K562 (cell line): Measurements from ENCODE around the gene CDC42EP3. TPM values are rescaled to one million over a fixed set of nuclear protein-coding genes. Genes with fewer than 3 reads are reported as not detected.

Source experiments
- ATAC-seq: fragments of 200-7000 bp; cut with Tn5 transposase; 3 replicates; pipeline ENCODE4 v1.9.1; 2020; ENCODE audit warnings: moderate library complexity
- BruUV-seq: library from RNA; stranded (reverse); fragments of 400-500 nt; replicated peaks from 2 replicates; lab custom pipeline; 2021; lab: Mats Ljungman, UMichigan
- CTCF ChIA-PET: fragments of 300-600 bp; formaldehyde crosslinking; extraction: SDS; loops from one replicate; lab custom pipeline; 2021; ENCODE audit warnings: low intra/inter-chr PET ratio; lab: Yijun Ruan, JAX
- POLR2A ChIA-PET: fragments of 300-600, 350-650 bp; sonication (Branson Sonifier 250); formaldehyde crosslinking; extraction: SDS; loops from one replicate; lab custom pipeline; 2021; ENCODE audit warnings: antibody characterized with exemption, inconsistent platforms; lab: Yijun Ruan, JAX
- DNase-seq, 4 experiments: peaks; one replicate each; pipeline versions ENCODE4 v3.0.0 to v3.0.0-alpha.2; 2011 to 2018; ENCODE audit warnings: low spot score in 3 of 4, mixed read lengths in 3 of 4; ENCODE audit errors: extremely low read depth in 1 of 4
- FAIRE-seq: peaks from 2 replicates; lab custom pipeline; 2011; peaks lifted over from hg19 to GRCh38; lab: Jason Lieb, UNC
- H2AFZ ChIP-seq: 2 replicates; pipeline ENCODE4 v1.6.0; 2011; ENCODE audit warnings: low read depth, low read length, control low read depth, inconsistent platforms
- H3K27ac ChIP-seq: fragments of 200-600 bp; 3 replicates; pipeline ENCODE4 v1.8.0; 2011; ENCODE audit warnings: low read depth, mild to moderate bottlenecking, control low read depth, inconsistent platforms, low read length, moderate library complexity, mixed read lengths; ENCODE audit errors: extremely low read depth
- H3K27me3 ChIP-seq, 2 experiments: fragments of 300-600 bp in 1 of 2; 2 replicates in 1 of 2; 3 replicates in 1 of 2; pipeline versions ENCODE4 v1.6.0 to v1.8.0; 2011; ENCODE audit warnings: inconsistent platforms in 2 of 2, low read length in 2 of 2, mild to moderate bottlenecking in 1 of 2, mixed read lengths in 1 of 2, moderate library complexity in 1 of 2; ENCODE audit not compliant: control insufficient read depth in 2 of 2, insufficient read depth in 2 of 2
- H3K36me3 ChIP-seq: fragments of 300-600 bp; 3 replicates; pipeline ENCODE4 v1.8.0; 2011; ENCODE audit warnings: mild to moderate bottlenecking, low read length, inconsistent platforms; ENCODE audit not compliant: control insufficient read depth, insufficient read depth
- H3K4me1 ChIP-seq, 2 experiments: fragments of 200-600 bp in 1 of 2; replicated peaks in 1 of 2; 2 replicates in 1 of 2; 3 replicates in 1 of 2; pipeline versions ENCODE4 v1.5.1 to v1.8.0; 2011; ENCODE audit warnings: inconsistent platforms in 2 of 2, low read length in 2 of 2, mild to moderate bottlenecking in 1 of 2, mixed read lengths in 1 of 2, moderate library complexity in 1 of 2; ENCODE audit not compliant: control insufficient read depth in 2 of 2, insufficient read depth in 2 of 2
- H3K4me2 ChIP-seq: 2 replicates; pipeline ENCODE4 v1.6.1; 2011; ENCODE audit warnings: low read length, control low read depth, inconsistent platforms, mixed read lengths; ENCODE audit not compliant: insufficient read depth
- H3K4me3 ChIP-seq: fragments of 200-600 bp; sonication (generic), shearing (Covaris generic); 2 replicates; pipeline ENCODE4 v1.5.1; 2016; ENCODE audit warnings: control low read depth, inconsistent platforms
- H3K79me2 ChIP-seq: fragments of 200-600 bp; 3 replicates; pipeline ENCODE4 v1.8.0; 2011; ENCODE audit warnings: low read length, inconsistent platforms; ENCODE audit not compliant: control insufficient read depth, insufficient read depth
- H3K9ac ChIP-seq, 2 experiments: 2 replicates each; pipeline versions ENCODE4 v1.6.0 to v1.6.1; 2011; ENCODE audit warnings: low read depth in 2 of 2, low read length in 2 of 2, control low read depth in 1 of 2, inconsistent platforms in 1 of 2, mild to moderate bottlenecking in 1 of 2, mixed read lengths in 1 of 2; ENCODE audit not compliant: insufficient read depth in 1 of 2
- H3K9me1 ChIP-seq: one replicate; pipeline ENCODE4 v1.6.0; 2011; ENCODE audit warnings: inconsistent platforms, mild to moderate bottlenecking, low read length, moderate library complexity; ENCODE audit not compliant: control insufficient read depth, insufficient read depth
- H3K9me3 ChIP-seq: replicated peaks from 2 replicates; pipeline ENCODE4 v1.5.1; 2011; ENCODE audit warnings: low read depth, low read length, inconsistent platforms; ENCODE audit not compliant: control insufficient read depth, insufficient read depth
- H4K20me1 ChIP-seq: replicated peaks from 2 replicates; pipeline ENCODE4 v1.6.1; 2011; ENCODE audit warnings: low read length, inconsistent platforms, mixed read lengths; ENCODE audit not compliant: control insufficient read depth, insufficient read depth
- CREB3 ChIP-seq: fragments of 450-650 bp; conservative IDR thresholded peaks from 2 replicates; pipeline ENCODE4 v1.6.1; 2016; ENCODE audit warnings: missing genetic modification characterization, low read depth, mild to moderate bottlenecking, missing compliant biosample characterization, moderate library complexity
- NELFE ChIP-seq: IDR thresholded peaks from 2 replicates; pipeline ENCODE4 v1.6.1; 2011; ENCODE audit warnings: mild to moderate bottlenecking; ENCODE audit not compliant: insufficient read depth, insufficient read length
- POLR2AphosphoS2 ChIP-seq: IDR thresholded peaks from 2 replicates; pipeline ENCODE4 v1.6.1; 2012; ENCODE audit warnings: low read length, improper control_type of control experiment
- TRIM24 ChIP-seq, 2 experiments: fragments of 450-650 bp; IDR thresholded peaks; 2 replicates each; pipeline ENCODE4 v1.6.1; 2016
- WGBS: fragments of 100-300 bp; shearing (Covaris generic); methylation state at CpG from one replicate; pipeline ENCODE4 v1.1.6; 2016; ENCODE audit warnings: low coverage, mixed read lengths; ENCODE audit not compliant: insufficient coverage; ENCODE audit errors: missing lambda C conversion rate; 5-methylcytosine and 5-hydroxymethylcytosine counted together
- in situ Hi-C: fragments of 300-500 bp; cut with MboI; formaldehyde crosslinking; loops from 4 replicates; pipeline ENCODE4 v1.15.0; 2018; ENCODE audit warnings: inconsistent platforms, mixed read lengths
- intact Hi-C: fragments of 100-400 bp; cut with micrococcal nuclease; formaldehyde crosslinking; loops from 2 replicates; pipeline ENCODE4 v1.14.2; 2022
- polyA plus RNA-seq, 8 experiments: library from polyadenylated mRNA; depleted of rRNA in 4 of 8; stranded (reverse) in 5 of 8; unstranded in 3 of 8; fragments of >200 nt; fragmentation: Nextera tagmentation in 2 of 8; fragmentation: Illumina TruSeq in 1 of 8; extraction: Ambion mirVana in 2 of 8; extraction: Trizol in 1 of 8; gene quantifications; 2 replicates each; pipeline versions ENCODE4 v1.2.1 to v1.2.3, GENCODE V29; 2011 to 2014; ENCODE audit warnings: inconsistent platforms in 1 of 8, missing spikeins in 1 of 8
- total RNA-seq, 7 experiments: library from RNA; depleted of rRNA in 6 of 7; stranded (reverse); fragments of >200 nt in 6 of 7; fragmentation: Illumina TruSeq in 2 of 7; extraction: Trizol in 2 of 7; gene quantifications; 2 replicates each; pipeline versions ENCODE4 v1.2.1 to v1.2.3, GENCODE V29; 2011 to 2021; ENCODE audit warnings: low replicate concordance in 1 of 7
- TF ChIP-seq, protein P1 (sequence below): sonication (generic); formaldehyde crosslinking; IDR thresholded peaks from 2 replicates; pipeline ENCODE4 v1.9.0; 2022; ENCODE audit warnings: mild to moderate bottlenecking, missing genetic modification reagents

Gene CDC42EP3
- total and polyA plus RNA-seq, 9 of the 15 experiments (the other 6 are each of a cell fraction or from before 2014, with no cell fraction given) = 0.72 to 6.4 (median 2.0) TPM

DNA sequence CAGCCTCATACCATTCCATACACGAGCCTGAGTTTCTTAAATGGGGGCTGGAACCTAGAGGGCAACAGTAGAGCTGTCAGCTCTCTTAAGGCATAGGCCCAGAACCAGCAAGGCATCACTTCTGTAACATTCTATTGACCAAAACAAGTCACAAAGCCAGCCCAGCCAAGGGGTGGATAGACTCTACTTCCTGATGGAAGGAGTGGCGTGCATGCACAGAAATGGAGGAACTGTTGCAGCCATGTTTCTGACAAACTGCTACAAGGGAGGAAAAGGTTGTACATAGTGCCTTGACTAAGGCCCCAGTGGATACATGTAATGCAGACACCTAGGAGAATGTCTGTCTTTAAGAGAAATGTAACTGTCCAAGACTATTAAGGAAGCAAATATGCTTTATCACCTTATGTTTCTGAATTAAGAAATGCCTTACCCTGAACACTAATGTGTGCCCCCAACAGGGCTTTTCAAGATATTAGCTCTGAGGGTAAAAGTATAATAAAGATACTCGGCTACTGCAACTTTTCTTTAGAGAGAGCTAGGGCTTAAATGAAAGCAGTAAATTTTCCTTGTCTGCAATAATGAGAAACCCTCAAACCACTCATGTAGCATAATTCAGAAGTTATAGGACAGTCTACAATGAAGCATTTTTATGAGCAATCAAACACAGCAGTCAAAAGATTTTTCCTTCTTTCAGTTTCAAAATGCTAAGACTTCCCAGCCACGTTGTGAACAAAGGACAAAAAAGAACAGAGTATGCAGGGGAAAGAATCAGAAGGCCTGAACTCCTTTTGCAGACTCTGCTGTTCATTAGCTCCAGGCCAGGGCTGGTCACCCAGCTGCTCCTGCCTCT, 35.1 kb upstream of the CDC42EP3 start:
- POLR2A ChIA-PET = interaction anchor here (0.6 to 0.9 kb wide), 3 partner anchors 12 to 401 kb away, joined by 3 to 4 read pairs (median 3); no protein-coding TSS in a partner anchor
- in situ Hi-C loops (no loop called here), intact Hi-C loops (no loop called here)
- H4K20me1 ChIP-seq = no peaks in the 10 kb centered on the region
- no peak overlapping the region for H3K27ac ChIP-seq
- no peak for DNase-seq
- CTCF ChIA-PET = no interaction called here
- TF ChIP-seq TRIM24 (IDR thresholded peaks at IDR 0.05) (no peak), CREB3 (tag) (no peak), NELFE (no peak), POLR2AphosphoS2 (no peak)
- TF ChIP-seq, protein P1, sequence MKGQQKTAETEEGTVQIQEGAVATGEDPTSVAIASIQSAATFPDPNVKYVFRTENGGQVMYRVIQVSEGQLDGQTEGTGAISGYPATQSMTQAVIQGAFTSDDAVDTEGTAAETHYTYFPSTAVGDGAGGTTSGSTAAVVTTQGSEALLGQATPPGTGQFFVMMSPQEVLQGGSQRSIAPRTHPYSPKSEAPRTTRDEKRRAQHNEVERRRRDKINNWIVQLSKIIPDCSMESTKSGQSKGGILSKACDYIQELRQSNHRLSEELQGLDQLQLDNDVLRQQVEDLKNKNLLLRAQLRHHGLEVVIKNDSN (CRISPR knock-in tag) = no peak
- BruUV-seq = no TSS peak
- no peak for FAIRE-seq
- 17% methylated on average over 4 of the region's 4 CpGs for WGBS
- H3K79me2 ChIP-seq = no peaks in the 10 kb centered on the region
- no peaks in the 10 kb centered on the region for H3K9me1 ChIP-seq
- H2AFZ ChIP-seq = peak overlapping the region; percentile 17; the same call in 1 of the 2 replicates
- H3K4me2 ChIP-seq = no peak overlapping the region
- ATAC-seq = no peak
- H3K4me3 ChIP-seq = no peak overlapping the region
- 0 out of 5 replicates have a peak, but pooled peaks cover 0 to 3% of the 10 kb centered on the region in 2 experiments for H3K4me1 ChIP-seq
- no peaks in the 10 kb centered on the region for H3K27me3 ChIP-seq
- no peaks in the 10 kb centered on the region for H3K36me3 ChIP-seq
- H3K9ac ChIP-seq = no peak overlapping the region
- no peaks in the 10 kb centered on the region for H3K9me3 ChIP-seq
